Thoracic aorta (tissue), 2 donors: Measurements from ENCODE around the gene CKMT2. TPM values are rescaled to one million over a fixed set of nuclear protein-coding genes. Genes with fewer than 3 reads are reported as not detected.

ENCODE experiments used
- ATAC-seq: fragments of 150-250 bp; one replicate; pipeline ENCODE4 v1.8.0; 2017; ENCODE audit warnings: low read depth; ENCODE audit not compliant: insufficient number of reproducible peaks, low FRiP score
- DNase-seq: peaks from one replicate; pipeline ENCODE4 v3.0.0-alpha.2; 2020; ENCODE audit warnings: low spot score
- H3K27ac ChIP-seq, 2 donors: fragments of 200-600 bp; sonication (generic); 1 replicate in 1 of 2; 2 replicates in 1 of 2; pipeline ENCODE4 v1.5.1; 2016; ENCODE audit warnings: mild to moderate bottlenecking in 2 of 2, moderate library complexity in 2 of 2
- H3K27me3 ChIP-seq: fragments of 200-600 bp; sonication (generic); replicated peaks from 2 replicates; pipeline ENCODE4 v1.6.0; 2016; ENCODE audit warnings: mild to moderate bottlenecking; ENCODE audit not compliant: insufficient read depth
- H3K36me3 ChIP-seq: fragments of 200-600 bp; sonication (generic); one replicate; pipeline ENCODE4 v1.5.1; 2016
- H3K4me1 ChIP-seq, 2 donors: fragments of 200-600 bp; sonication (generic); 1 replicate in 1 of 2; 2 replicates in 1 of 2; pipeline versions ENCODE4 v1.5.1 to v1.6.0; 2016; ENCODE audit warnings: low read depth in 2 of 2, mild to moderate bottlenecking in 1 of 2; ENCODE audit not compliant: control insufficient read depth in 1 of 2
- H3K4me3 ChIP-seq: fragments of 200-600 bp; sonication (generic); 2 replicates; pipeline ENCODE4 v1.5.1; 2016; ENCODE audit warnings: mild to moderate bottlenecking
- H3K9me3 ChIP-seq: fragments of 200-600 bp; sonication (generic); 2 replicates; pipeline ENCODE4 v1.5.1; 2016
- CTCF ChIP-seq: fragments of 200-600 bp; sonication (generic); IDR thresholded peaks from one replicate; pipeline ENCODE4 v1.5.1; 2019; ENCODE audit warnings: antibody characterized with exemption
- total RNA-seq, 2 donors: library from RNA; depleted of rRNA; stranded (reverse); fragments of >200 nt; gene quantifications; one replicate each; pipeline versions ENCODE4 v1.1.0 to v1.2.3, GENCODE V29; 2016

CKMT2 gene
- total RNA-seq, 2 donors from 2014 or later: 16.8 to 20.6 TPM

DNA sequence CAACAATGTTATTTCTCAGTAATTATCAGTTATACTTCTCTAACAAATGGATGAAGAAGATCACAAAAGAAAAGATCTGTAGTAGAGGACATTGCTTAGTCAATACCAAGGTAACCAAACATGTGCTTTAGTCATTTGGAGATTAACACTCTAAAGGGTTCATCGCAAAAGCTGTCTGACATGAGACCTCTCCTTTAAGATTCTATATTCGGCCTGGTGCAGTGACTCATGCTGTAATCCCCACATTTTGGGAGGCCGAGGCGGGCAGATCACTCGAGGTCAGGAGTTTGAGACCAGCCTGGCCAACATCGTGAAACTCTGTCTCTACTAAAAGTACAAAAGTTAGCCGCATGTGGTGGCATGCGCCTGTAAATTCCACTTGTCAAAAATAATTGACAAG lies 18.3 kb upstream of the CKMT2 start:
- Histone ChIP-seq H3K27me3 (no peaks in the 10 kb centered on the region), H3K27ac (no peak overlapping the region), H3K4me3 (no peak overlapping the region), H3K4me1 (no peaks in the 10 kb centered on the region), H3K9me3 (no peaks in the 10 kb centered on the region), H3K36me3 (no peaks in the 10 kb centered on the region)
- no peak for TF ChIP-seq CTCF
- DNase-seq: no peak
- ATAC-seq: no peak

DNA sequence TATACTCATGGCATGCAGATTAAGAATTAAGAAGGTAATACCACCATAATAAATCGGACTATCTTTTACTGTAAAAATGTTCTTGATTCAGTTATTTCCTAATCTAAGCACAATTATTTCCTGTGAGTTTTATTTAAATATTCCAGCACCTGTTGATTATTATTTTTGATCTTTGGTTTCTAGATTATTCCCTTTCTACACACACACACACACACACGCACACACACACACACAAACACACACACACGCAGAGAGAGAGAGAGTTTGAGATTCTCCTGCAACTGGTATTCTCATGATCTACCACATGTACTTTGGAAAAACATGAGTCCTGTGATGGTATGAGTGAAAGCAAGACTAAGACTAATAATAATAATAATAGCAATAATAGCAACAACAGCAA lies 17.0 kb upstream of the CKMT2 start:
- ATAC-seq: no peak
- Histone ChIP-seq H3K4me3 (no peak overlapping the region), H3K27me3 (no peaks in the 10 kb centered on the region), H3K27ac (no peak overlapping the region), H3K4me1 (no peaks in the 10 kb centered on the region), H3K36me3 (no peaks in the 10 kb centered on the region), H3K9me3 (no peaks in the 10 kb centered on the region)
- TF ChIP-seq CTCF: no peak
- no peak for DNase-seq

GRCh38 chr5:81219389-81219788 lies 13.7 kb upstream of the CKMT2 start:
- Histone ChIP-seq H3K36me3 (no peaks in the 10 kb centered on the region), H3K9me3 (no peaks in the 10 kb centered on the region), H3K4me3 (no peak overlapping the region), H3K27ac (no peak overlapping the region), H3K4me1 (no peaks in the 10 kb centered on the region), H3K27me3 (no peaks in the 10 kb centered on the region)
- no peak for TF ChIP-seq CTCF
- DNase-seq (no peak), ATAC-seq (no peak)

DNA sequence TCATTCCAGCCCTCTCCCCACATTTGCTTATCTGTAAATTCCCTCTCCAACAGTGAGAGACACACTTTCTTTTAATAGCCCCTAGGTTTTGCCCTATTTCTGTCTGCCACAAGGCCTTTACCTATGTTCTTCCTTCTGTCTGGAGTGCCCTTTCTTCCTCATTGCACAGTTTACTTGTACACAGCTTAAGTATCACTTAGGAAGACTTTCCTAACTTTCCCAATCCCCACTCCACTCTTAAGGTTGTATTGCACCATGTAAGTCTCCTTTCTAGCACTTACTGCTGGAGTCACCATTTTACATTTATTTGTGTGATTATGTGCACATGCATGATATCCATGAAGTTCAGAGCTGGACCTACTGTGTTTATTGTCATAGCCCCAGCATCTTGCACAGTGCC lies 10.8 kb upstream of the CKMT2 start:
- no peak for TF ChIP-seq CTCF
- Histone ChIP-seq H3K27me3 (no peaks in the 10 kb centered on the region), H3K36me3 (no peaks in the 10 kb centered on the region), H3K9me3 (no peaks in the 10 kb centered on the region), H3K27ac (no peak overlapping the region), H3K4me3 (no peak overlapping the region), H3K4me1 (no peaks in the 10 kb centered on the region)
- ATAC-seq (no peak), DNase-seq (no peak)

DNA sequence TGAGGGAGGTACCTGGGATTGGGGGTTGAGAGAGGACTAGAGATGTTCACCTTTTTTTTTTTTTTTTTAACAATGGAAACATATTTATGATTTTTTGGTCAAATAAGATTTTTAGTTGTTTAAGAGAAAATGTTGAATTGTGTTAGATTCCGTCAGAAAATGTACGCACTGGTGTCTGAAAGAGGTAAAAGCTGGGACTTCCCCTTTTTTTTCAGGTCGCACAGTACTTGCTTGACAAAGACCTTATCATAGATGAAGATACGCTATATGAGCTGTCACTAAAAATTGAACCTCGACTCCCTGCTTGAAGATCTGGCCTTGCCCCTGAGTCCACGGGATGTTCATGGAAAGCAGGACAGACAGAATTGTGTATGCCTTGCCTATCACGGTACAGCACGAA lies 7.7 kb upstream of the CKMT2 start:
- no peak overlapping the region for H3K27ac ChIP-seq
- no peak overlapping the region for H3K4me3 ChIP-seq
- H3K36me3 ChIP-seq: no peaks in the 10 kb centered on the region
- H3K4me1 ChIP-seq: no peaks in the 10 kb centered on the region
- H3K27me3 ChIP-seq: no peaks in the 10 kb centered on the region
- ATAC-seq (no peak), DNase-seq (no peak)
- TF ChIP-seq CTCF: no peak
- H3K9me3 ChIP-seq: no peaks in the 10 kb centered on the region
